Superior temporal gyrus (tissue), 1 donor: Measurements from ENCODE around the gene MEF2D.

Experiments used
- DNase-seq: peaks from one replicate; pipeline ENCODE4 v3.0.0-alpha.2; 2016; ENCODE audit errors: extremely low spot score

The MEF2D gene

DNA sequence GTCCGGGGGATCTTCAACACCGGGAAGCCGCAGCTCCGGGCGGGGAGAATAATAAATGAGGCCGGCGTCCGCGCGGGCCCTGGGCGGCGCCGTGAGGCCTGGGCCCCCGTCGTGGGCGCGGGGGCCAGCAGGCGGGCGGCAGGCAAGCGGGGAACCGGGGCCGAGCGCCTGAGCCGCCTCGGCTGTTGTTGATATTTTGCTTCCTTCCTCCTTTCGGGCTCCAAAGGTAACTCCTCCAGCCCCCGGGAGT lies at the start of gene MEF2D:
Gene MEF2D (minus strand): TSS at position 233 of the 250 bp plus-strand sequence. CDS start 17,483 bp downstream, outside the sequence.
- DNase-seq: no peak

DNA sequence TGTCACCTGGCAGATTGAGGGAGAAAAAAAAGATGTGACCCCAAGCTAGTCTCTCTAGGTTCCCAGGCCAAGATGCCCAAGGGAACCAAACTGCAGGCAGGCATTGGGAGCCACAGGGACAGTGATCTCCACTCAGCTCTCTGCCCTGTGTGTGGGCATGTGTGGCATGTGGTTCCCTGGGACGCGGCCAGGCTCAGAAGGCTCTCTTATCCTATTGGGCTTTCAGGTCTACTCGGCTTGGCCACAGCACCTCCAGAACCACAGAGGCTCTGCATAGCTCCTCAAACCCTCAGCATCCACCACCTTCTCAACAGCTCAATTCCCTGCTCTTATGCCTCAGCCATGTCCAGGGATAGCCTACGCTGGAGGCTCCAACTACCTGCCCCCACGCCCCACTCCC lies 49.8 kb upstream of the MEF2D start:
- DNase-seq: no peak

DNA sequence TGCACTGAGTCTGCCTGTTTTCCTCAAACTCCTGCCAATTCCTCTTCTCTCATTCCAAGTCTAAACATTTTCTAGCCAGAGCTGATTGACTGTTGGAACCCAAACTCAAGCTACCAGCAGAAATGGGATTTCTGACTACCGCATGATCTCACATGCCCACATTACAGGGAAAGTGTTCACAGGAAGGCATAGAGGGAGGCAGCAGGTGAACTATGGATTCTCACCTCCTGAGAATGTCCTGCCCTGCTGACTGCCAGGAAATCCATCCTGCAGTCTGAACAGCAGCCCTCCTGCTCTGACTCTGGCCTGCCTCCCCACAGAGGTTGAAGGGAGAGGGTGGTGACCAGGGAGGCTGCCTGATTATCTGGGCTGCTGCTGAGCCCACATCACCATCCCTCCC lies 49.3 kb upstream of the MEF2D start:
- DNase-seq: no peak

GRCh38 chr1:156549390-156549789 lies 48.8 kb upstream of the MEF2D start:
- DNase-seq: no peak

DNA sequence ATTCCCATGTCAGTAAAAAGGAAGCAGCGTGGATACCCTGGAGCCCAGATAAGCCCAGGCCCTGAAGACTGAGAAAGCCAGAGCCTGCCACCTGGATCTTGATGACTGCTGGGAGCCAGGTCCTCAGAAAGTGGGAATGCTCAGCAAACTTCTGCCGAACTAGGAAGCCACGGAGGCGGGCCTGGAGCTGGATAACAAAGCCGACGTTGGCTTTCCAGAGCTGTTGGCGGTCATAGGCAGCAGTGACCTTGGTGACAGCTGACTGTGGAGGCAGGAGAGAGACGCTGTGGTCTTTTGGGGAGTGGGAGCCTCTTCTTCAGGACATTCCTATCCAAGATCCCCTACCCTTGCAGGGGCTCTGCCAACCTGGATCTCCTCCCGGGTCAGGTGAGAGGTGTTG lies 47.4 kb upstream of the MEF2D start:
- no peak for DNase-seq

GRCh38 chr1:156547434-156547833 lies 46.9 kb upstream of the MEF2D start:
- no peak for DNase-seq

- no peak for DNase-seq
These were observed 45.7 kb upstream of the MEF2D start for GRCh38 chr1:156546267-156546666.

GRCh38 chr1:156544592-156545102 lies 44.1 kb upstream of the MEF2D start:
- no peak for DNase-seq

GRCh38 chr1:156543066-156543465 lies 42.5 kb upstream of the MEF2D start:
- no peak for DNase-seq

DNA sequence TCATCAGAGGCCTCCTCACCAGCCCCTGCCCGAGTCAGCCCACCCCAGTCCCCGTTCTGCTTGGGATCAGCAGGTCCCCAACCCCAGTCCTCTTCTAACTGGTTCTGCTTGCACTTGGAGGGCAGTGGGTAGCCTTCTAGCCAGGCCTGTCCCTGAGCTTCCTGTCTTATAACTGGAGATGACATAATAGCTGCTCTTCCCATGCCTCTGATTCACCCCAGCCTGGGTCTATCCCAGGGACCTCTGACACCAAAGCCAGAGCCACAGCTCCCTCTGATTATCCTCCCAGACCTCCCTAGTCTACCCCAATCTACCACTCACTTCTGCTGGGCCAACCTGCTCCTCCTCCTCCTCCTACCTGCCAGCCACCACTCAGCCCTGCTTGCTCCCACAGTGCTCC lies 40.4 kb upstream of the MEF2D start:
- no peak for DNase-seq

- DNase-seq: no peak
These were observed 39.3 kb upstream of the MEF2D start for GRCh38 chr1:156539818-156540355.

GRCh38 chr1:156538711-156539440 lies 38.3 kb upstream of the MEF2D start:
- no peak for DNase-seq

DNA sequence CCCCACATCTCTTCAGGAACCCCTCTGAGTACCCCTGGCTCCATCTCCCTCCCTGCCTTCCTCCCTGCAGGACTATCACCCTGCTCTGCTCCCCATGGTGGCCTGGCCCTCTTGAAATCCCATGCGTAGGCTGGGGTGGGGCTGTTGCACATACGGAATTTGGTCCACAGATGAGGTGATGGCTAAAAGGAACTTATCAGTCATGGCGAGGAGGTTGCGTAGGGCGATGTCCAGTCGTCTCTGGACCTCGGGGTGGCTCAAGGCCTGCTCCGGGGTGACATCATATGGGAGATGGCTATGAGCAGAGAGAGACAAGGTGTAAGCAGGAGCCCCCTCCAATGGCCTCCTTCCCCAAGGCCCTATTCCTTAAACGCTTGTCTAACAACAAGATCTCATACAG lies 36.5 kb upstream of the MEF2D start:
- no peak for DNase-seq

DNA sequence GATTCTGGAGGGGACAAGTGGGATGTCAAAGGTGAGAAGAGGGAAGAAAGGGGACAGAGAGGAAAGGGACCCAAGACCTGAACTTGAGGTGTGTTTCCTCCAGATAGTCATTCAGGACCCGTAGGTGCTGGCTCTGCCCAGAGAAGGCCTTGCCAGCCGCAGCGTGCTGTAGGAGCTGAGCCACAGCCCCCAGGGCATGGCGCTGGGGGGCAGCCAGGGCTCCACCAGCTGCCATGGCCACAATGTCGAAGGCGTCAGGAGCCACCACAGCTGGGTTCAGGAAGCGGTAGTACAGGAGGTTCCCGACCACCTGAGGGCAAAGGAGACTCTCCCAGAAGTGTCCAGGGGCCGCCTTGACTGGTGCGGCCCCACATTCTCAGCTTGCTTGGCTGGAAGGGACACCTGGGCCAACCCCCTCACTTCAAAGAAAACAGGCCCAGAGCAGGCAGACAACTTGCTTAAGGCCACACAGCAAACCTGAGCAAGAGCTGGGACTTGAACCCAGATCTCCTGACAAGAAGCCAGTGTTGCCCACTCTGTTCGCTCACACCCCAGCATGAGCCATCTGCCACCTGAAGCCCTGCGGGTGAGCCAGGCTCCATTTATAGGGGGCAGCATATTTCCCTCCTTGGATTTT lies 34.0 kb upstream of the MEF2D start:
- no peak for DNase-seq

- no peak for DNase-seq
These were observed 33.1 kb upstream of the MEF2D start for GRCh38 chr1:156533568-156534220.

DNA sequence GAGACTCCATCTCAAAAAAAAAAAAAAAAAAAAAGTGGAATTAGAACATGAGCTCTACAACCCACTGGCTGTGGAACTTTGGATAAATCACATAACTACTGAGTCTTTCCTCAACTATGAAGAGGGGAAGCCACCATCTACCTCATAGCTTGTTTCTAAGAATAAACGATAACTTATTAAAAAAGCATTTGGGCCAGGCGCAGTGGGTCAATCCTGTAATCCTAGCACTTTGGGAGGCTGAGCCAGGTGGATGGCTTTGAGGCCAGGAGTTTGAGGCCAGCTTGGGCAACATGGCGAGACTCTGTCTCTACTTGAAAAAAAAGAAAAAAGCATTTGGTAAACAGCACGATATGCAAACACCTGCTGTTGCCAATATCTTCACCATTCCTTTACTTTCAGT lies 31.8 kb upstream of the MEF2D start:
- no peak for DNase-seq

DNA sequence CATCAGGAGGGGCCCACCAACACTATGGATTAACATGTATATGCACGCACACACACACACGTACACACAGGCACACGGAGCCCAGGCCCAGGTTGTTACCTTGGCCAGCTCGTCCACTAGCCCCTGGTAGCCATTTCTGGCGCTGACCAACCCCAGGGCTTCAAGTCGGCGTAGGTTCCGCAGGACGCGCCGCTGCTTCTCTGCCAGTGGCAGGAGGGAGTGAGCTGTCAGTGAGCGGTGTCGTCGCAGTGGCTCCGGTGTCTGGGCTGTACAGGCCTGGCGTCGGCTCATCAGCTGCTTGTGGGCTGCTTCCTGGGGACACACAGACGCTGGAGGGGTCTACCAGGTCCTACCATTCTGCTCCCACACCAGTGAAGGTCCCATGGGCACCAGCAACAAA lies 29.4 kb upstream of the MEF2D start:
- DNase-seq: no peak

GRCh38 chr1:156528875-156529425 lies 28.4 kb upstream of the MEF2D start:
- no peak for DNase-seq

GRCh38 chr1:156528231-156528630 lies 27.7 kb upstream of the MEF2D start:
- DNase-seq: no peak

DNA sequence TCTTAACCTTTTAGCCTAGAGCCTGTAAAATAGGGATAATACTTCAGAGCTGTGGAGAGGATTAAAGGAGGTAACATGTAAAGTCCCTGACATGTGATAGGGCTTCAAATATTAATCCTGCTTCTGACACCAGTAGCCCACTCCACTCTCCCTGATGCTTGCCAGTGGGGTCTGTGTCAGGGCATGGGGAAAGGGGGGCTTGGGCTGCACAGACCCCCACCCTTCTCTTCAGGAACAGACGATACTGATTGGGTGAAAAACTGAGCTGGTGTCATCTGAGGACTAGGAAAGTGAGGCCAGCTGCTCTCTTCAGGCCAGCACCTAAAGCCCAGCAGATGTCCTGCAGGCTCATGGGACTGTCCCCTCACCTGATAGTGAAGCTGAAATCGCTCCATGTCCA lies 27.0 kb upstream of the MEF2D start:
- DNase-seq: no peak

DNA sequence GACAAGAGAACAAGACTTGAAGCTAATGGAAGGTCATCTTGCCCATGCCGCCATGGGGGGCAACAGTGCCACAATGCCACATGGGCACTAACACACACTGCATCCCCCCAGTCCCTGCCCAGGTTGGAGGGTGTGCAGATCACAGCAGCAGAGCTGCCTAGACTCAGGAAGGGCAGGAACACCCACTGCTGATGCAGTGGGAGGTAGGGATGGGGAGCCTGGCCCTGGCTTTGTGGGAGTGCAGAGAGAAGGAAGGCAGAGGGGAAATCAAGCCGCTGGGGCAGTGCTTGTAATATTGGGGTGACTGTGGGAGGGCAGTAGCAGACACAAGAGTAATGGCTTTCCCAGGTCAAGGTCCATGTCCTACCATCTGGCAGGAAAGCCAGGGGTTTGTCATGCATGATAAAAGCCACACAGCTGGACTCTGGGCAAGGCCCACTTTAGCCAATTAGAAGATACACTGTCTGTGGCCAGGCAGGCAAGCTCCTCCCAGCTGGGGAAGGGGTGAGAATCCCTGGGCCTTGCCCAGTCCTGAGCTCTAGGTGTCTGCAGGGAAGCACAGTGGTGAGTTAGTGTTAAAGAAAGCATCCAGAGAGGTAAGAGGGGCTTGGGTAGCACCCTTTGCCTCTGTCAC lies 25.4 kb upstream of the MEF2D start:
- no peak for DNase-seq

- no peak for DNase-seq
These were observed 24.5 kb upstream of the MEF2D start for GRCh38 chr1:156525071-156525501.
